Measurements from ENCODE around the gene RPSA.

The RPSA gene

GRCh38 chr3:39383881-39384664 is 22.4 kb upstream of the RPSA start:
- TF ChIP-seq, protein P1, sequence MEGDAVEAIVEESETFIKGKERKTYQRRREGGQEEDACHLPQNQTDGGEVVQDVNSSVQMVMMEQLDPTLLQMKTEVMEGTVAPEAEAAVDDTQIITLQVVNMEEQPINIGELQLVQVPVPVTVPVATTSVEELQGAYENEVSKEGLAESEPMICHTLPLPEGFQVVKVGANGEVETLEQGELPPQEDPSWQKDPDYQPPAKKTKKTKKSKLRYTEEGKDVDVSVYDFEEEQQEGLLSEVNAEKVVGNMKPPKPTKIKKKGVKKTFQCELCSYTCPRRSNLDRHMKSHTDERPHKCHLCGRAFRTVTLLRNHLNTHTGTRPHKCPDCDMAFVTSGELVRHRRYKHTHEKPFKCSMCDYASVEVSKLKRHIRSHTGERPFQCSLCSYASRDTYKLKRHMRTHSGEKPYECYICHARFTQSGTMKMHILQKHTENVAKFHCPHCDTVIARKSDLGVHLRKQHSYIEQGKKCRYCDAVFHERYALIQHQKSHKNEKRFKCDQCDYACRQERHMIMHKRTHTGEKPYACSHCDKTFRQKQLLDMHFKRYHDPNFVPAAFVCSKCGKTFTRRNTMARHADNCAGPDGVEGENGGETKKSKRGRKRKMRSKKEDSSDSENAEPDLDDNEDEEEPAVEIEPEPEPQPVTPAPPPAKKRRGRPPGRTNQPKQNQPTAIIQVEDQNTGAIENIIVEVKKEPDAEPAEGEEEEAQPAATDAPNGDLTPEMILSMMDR (IDR thresholded peaks at IDR 0.05) = no peak
- TF ChIP-seq ZFX (IDR thresholded peaks at IDR 0.05; ENCODE audit: borderline replicate concordance) = peak; percentile 2; the same call in 1 of the 2 replicates
- H3K27ac ChIP-seq = peak overlapping the region; percentile 93

DNA sequence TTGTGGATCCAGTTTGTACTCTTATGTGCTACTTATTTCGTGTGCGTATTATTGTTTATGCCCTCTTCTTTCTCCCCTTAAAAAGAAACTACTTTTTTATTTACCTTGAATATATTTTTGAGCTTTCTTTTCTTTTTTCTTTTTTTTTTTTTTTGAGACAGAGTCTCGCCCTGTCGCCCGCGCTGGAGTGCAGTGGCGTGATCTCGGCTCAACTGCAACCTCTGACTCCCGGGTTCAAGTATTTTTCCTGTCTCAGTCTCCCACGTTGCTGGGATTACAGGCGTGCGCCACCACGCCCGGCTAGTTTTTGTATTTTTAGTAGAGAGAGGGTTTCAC is 21.9 kb upstream of the RPSA start:
- peak overlapping the region; percentile 93 for H3K27ac ChIP-seq
- no peak for TF ChIP-seq ZFX (IDR thresholded peaks at IDR 0.05; ENCODE audit: borderline replicate concordance)
- TF ChIP-seq, protein P1 (IDR thresholded peaks at IDR 0.05) = no peak

DNA sequence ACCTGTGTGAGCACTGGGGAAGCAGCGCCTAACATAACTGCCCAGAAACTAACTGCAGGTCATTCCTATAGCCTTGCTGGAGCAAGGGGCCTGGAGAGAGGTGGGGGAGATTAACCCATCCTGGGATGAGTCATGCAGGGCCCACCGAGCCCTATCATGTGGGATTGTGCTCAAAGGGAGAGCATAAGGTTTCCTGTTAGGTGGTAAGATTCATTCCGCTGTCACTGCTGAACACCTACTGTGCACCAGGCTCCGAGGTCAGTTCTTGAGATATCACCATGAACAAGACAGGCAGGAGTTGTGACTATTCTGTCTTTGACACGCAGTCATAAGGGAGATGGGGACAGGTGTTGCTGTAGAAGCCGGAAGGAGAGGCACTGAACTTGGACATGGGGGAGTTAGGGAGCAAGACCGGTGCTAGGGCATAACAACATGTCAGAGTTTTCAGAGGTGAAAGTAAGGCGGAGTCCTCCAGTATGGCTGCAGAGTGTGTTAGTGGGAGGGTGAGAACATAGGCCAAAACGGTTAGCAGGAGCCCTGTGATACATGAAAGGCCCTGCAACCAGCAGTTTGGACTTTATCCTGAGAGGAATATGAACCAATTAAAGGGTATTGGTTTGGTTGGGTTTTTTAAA is 20.9 kb upstream of the RPSA start:
- H3K27ac ChIP-seq = no peak overlapping the region
- TF ChIP-seq, protein P1 (IDR thresholded peaks at IDR 0.05) = no peak
- no peak for TF ChIP-seq ZFX (IDR thresholded peaks at IDR 0.05; ENCODE audit: borderline replicate concordance)

DNA sequence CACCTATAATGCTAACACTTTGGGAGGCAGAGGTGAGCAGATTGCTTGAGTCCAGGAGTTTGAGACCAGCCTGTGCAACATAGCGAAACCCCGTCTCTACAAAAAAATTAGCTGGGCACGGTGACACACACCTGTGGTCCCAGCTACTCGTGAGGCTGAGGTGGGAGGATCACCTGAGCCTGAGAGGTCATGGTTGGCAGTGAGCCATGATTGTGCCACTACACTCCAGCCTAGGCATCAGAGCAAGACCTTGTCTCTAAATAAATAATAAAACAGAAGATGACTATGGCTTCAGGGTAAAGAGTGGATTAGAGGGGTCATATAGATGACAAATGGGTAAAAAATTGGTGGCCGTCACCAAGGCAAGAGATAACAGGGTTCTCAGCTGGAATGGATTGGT is 20.2 kb upstream of the RPSA start:
- TF ChIP-seq, protein P1 (IDR thresholded peaks at IDR 0.05) = no peak
- no peak for TF ChIP-seq ZFX (IDR thresholded peaks at IDR 0.05; ENCODE audit: borderline replicate concordance)

GRCh38 chr3:39387411-39387975 is 19.0 kb upstream of the RPSA start:
- TF ChIP-seq, protein P1 (IDR thresholded peaks at IDR 0.05) = no peak
- TF ChIP-seq ZFX (IDR thresholded peaks at IDR 0.05; ENCODE audit: borderline replicate concordance) = no peak
- no peak overlapping the region for H3K27ac ChIP-seq

More for the DNA sequence above, 20.2 kb upstream of the RPSA start:
- no peak overlapping the region for H3K27ac ChIP-seq

GRCh38 chr3:39388153-39388552 is 18.4 kb upstream of the RPSA start:
- no peak overlapping the region for H3K27ac ChIP-seq
- TF ChIP-seq ZFX (IDR thresholded peaks at IDR 0.05; ENCODE audit: borderline replicate concordance) = no peak

DNA sequence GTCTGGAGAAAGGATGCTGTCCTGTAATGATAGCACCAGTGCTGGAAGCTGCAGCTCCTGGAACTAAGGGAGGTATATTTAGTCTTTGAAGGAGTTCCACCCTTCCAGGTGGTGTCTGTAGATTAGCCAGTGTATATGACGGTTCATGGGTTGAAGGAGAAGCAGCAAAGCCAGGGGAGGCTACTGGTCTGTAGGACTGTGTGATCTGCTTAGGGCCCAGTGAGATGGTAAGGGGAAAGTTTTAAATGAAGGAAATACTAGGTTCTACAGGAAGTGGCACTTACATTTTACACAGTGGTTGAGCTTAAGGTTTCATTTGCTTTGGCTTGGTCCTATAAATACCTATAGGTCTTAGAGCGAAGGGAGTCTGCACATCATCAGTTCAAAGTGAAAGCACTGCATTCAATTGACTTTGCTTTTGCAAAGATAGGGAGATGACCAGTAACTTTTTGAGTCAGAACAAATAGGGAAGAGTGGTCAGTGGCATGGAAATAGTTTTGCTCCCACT is 17.7 kb upstream of the RPSA start:
- TF ChIP-seq, protein P1 (IDR thresholded peaks at IDR 0.05) = no peak
- no peak for TF ChIP-seq ZFX (IDR thresholded peaks at IDR 0.05; ENCODE audit: borderline replicate concordance)
- H3K27ac ChIP-seq = no peak overlapping the region

Measured in 22Rv1 (cell line).